ENCODE data around the gene RIBC2.
"Not testable (repeated sequence)": the region's sequence is repeated elsewhere in the genome, so short reads cannot be mapped to it uniquely, and the experiment has no call there.

The RIBC2 gene

DNA sequence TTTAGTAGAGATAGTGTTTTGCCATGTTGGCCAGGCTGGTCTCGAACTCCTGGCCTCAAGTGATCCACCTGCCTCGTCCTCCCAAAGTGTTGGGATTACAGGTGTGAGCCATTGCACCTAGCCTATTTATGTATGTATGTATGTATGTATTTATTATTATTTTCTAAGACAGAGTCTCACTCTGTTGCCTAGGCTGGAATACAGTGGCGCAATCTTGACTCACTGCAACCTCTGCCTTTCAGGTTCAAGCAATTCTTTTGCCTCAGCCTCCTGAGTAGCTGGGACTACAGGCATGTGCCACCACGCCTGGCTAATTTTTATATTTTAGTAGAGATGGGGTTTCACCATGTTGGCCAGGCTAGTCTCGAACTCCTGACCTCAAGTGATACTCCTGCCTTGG lies 35.9 kb downstream of the RIBC2 start:
- H3K9me3 Mint-ChIP-seq; H3K4me1 Mint-ChIP-seq (ENCODE audit: low read depth); H3K36me3 Mint-ChIP-seq (ENCODE audit: low read depth); H3K27me3 Mint-ChIP-seq (ENCODE audit: low read depth); H3K27ac Mint-ChIP-seq; H3K4me3 Mint-ChIP-seq: not testable (repeated sequence)

GRCh38 chr22:45450101-45450785 lies 36.8 kb downstream of the RIBC2 start:
- Mint-ChIP-seq H3K27ac (no peak overlapping the region), H3K4me1 (ENCODE audit: low read depth) (no peaks in the 10 kb centered on the region), H3K4me3 (no peak overlapping the region), H3K9me3 (no peaks in the 10 kb centered on the region), H3K36me3 (ENCODE audit: low read depth) (no peaks in the 10 kb centered on the region), H3K27me3 (ENCODE audit: low read depth) (no peaks in the 10 kb centered on the region)

DNA sequence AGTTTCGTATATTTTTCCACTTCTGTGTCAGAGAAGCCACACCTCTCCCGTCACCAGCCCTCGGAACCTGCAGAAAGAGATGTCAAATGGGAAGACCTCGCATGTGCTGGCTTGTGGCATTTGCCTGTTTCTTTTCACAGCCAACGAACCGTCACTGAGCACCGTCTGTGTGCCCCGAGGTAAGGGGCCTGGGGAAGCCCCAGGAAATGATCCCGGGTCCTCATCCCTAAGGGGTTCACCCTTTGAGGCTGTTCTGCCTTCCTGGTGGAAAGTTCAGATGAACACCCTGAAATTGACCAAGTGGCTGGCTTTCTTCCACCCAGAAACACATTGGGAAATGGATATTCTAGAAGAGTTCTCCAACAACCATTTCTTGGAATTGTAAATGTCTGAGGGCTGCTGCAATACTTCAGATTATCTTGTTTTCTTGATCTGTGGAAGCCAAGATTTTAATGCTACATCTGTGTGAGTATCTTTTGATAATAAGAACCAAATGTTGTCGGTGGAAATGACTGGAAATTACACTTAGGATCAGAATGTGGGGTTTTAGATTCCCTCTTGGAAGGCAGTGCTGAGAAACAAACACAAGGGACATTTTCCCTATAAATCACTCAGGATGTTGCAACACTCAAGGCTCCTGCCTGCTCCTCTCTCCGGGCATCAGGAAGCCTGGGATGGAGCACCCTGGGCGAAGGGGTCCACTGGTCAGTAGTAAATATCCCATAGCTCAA lies 37.6 kb downstream of the RIBC2 start:
- Mint-ChIP-seq H3K27me3 (ENCODE audit: low read depth) (no peaks in the 10 kb centered on the region), H3K36me3 (ENCODE audit: low read depth) (no peaks in the 10 kb centered on the region), H3K4me3 (no peak overlapping the region), H3K9me3 (no peaks in the 10 kb centered on the region), H3K4me1 (ENCODE audit: low read depth) (no peaks in the 10 kb centered on the region), H3K27ac (no peak overlapping the region)

GRCh38 chr22:45451972-45452371 lies 38.5 kb downstream of the RIBC2 start:
- Mint-ChIP-seq H3K9me3 (no peaks in the 10 kb centered on the region), H3K4me3 (no peak overlapping the region), H3K36me3 (ENCODE audit: low read depth) (no peaks in the 10 kb centered on the region), H3K27ac (no peak overlapping the region), H3K27me3 (ENCODE audit: low read depth) (no peaks in the 10 kb centered on the region), H3K4me1 (ENCODE audit: low read depth) (no peaks in the 10 kb centered on the region)

- H3K9me3 Mint-ChIP-seq: no peaks in the 10 kb centered on the region
- H3K4me1 Mint-ChIP-seq (ENCODE audit: low read depth): no peaks in the 10 kb centered on the region
- H3K27ac Mint-ChIP-seq: no peak overlapping the region
These were observed 39.3 kb downstream of the RIBC2 start for GRCh38 chr22:45452565-45453379.

DNA sequence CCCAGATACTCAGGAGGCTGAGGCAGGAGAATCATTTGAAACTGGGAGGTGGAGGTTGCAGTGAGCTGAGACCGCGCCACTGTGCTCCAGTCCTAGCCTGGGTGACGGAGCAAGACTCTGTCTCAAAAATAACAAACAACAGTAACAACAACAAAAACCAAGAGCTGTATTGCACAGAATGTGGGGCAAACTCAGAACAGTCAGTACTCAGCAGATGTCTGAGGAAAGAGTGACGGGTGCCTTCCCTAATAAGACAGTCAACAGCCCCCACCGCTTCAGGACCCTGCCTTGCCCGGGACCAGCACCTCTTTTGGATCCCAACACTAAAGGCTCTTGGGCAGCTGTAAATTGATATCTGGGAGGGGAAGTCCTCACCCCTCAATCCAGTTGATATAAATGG lies 40.3 kb downstream of the RIBC2 start:
- Mint-ChIP-seq H3K36me3 (ENCODE audit: low read depth) (no peaks in the 10 kb centered on the region), H3K27ac (no peak overlapping the region), H3K4me3 (no peak overlapping the region), H3K4me1 (ENCODE audit: low read depth) (no peaks in the 10 kb centered on the region), H3K9me3 (no peaks in the 10 kb centered on the region), H3K27me3 (ENCODE audit: low read depth) (no peaks in the 10 kb centered on the region)

More at GRCh38 chr22:45452565-45453379, 39.3 kb downstream of the RIBC2 start:
- Mint-ChIP-seq H3K27me3 (ENCODE audit: low read depth) (no peaks in the 10 kb centered on the region), H3K4me3 (no peak overlapping the region), H3K36me3 (ENCODE audit: low read depth) (no peaks in the 10 kb centered on the region)

- Mint-ChIP-seq H3K4me1 (ENCODE audit: low read depth) (no peaks in the 10 kb centered on the region), H3K27me3 (ENCODE audit: low read depth) (no peaks in the 10 kb centered on the region), H3K36me3 (ENCODE audit: low read depth) (no peaks in the 10 kb centered on the region), H3K4me3 (no peak overlapping the region), H3K27ac (no peak overlapping the region), H3K9me3 (no peaks in the 10 kb centered on the region)
These were observed 40.8 kb downstream of the RIBC2 start for GRCh38 chr22:45454275-45454674.

DNA sequence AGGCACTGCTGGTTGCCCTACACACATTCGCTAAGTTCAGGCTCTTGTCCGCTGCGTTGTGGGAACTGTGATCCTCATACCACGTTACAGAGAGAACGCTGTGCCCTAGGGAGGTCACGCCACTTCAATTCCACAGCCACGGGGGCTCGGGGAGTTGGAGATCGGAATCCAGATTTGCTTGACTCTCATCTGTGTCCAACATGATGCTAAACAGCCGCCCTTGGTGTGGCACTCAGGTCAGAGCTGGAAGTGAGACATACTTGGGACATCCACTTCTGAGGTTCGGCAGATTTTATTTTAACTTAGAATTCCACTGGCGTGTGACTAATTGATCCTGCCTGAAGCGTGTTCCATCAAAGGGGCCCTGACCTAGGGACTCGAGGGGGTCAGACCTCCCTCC lies 41.7 kb downstream of the RIBC2 start:
- H3K4me1 Mint-ChIP-seq (ENCODE audit: low read depth): no peaks in the 10 kb centered on the region
- H3K4me3 Mint-ChIP-seq: no peak overlapping the region
- no peaks in the 10 kb centered on the region for H3K36me3 Mint-ChIP-seq (ENCODE audit: low read depth)
- no peaks in the 10 kb centered on the region for H3K9me3 Mint-ChIP-seq
- H3K27ac Mint-ChIP-seq: no peak overlapping the region
- H3K27me3 Mint-ChIP-seq (ENCODE audit: low read depth): no peaks in the 10 kb centered on the region

DNA sequence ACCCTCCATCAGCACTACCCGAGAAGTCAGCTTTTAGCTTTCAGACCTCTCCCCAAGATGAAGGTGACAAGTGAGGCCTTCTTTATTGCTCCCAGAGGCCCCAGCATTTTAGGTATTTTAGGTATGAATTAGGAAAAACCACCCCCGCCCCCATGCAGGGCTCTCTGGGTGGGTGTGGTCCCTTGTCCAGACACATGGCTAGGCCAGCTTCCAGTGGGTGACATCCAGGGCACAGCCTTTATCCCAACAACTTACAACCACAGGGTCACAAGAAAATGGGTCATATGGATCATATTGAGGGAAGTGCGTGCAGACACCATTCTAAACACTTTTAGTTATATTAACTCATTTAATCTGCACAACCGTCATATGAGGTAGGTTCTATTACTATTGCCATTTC lies 42.1 kb downstream of the RIBC2 start:
- Mint-ChIP-seq H3K9me3 (no peaks in the 10 kb centered on the region), H3K27me3 (ENCODE audit: low read depth) (no peaks in the 10 kb centered on the region), H3K4me1 (ENCODE audit: low read depth) (no peaks in the 10 kb centered on the region), H3K4me3 (no peak overlapping the region), H3K36me3 (ENCODE audit: low read depth) (no peaks in the 10 kb centered on the region), H3K27ac (no peak overlapping the region)

DNA sequence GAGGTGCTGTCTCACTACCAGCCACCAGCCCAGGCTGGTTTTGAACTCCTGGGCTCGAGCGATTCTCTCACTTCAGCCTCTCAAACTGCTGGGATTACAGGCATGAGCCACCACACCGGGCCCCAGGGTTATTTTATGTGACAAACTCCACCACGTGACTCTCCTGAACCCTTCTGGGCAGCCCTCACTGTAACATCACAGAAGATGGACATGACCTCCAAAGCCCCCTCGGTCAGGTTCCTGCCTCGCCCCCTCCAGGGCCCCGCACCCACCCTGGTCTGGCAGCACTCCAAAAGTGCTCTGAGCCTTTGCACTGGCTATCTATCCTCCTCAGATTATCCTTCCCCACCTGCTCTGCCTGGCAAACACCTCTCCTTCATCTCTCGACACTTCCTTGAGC lies 43.3 kb downstream of the RIBC2 start:
- Mint-ChIP-seq H3K4me1 (ENCODE audit: low read depth) (no peaks in the 10 kb centered on the region), H3K4me3 (no peak overlapping the region), H3K9me3 (no peaks in the 10 kb centered on the region), H3K27me3 (ENCODE audit: low read depth) (no peaks in the 10 kb centered on the region), H3K27ac (no peak overlapping the region), H3K36me3 (ENCODE audit: low read depth) (no peaks in the 10 kb centered on the region)

DNA sequence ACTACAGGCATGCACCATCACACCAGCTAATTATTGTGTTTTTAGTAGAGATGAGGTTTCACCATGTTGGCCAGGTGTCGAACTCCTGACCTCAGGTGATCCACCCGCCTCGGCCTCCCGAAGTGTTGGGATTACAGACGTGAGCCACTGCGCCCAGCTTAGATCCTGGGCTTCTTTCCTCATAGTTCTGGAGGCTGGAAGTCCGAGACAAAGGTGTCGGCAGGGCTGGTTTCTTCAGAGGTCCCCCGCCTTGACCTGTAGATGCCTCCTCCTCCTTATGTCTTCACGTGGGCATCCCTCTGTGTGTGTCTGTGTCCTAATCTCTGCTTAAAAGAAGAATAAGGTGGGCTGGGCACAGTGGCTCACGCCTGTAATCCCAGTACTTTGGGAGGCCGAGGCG lies 45.0 kb downstream of the RIBC2 start:
- H3K4me3 Mint-ChIP-seq: no peak overlapping the region
- no peaks in the 10 kb centered on the region for H3K27me3 Mint-ChIP-seq (ENCODE audit: low read depth)
- no peaks in the 10 kb centered on the region for H3K9me3 Mint-ChIP-seq

DNA sequence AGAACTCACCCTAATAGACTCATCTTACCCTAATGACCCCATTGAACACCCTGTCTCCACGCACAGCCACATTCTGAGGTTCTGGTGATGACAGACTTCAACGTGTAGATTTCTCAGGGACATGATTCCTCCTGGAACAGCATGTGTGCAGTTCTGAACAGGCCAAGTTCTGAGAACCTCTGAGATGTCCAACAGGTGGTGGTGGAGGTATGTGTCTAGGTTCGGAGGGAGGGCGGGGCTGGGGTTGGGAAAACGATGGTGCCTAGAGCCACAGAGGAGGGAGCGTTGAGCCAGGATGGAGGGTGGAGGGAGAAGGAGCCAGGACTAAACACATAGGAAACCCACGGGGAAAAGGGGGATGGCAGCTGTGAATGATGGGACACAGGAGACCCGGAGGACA lies 45.7 kb downstream of the RIBC2 start:
- H3K27ac Mint-ChIP-seq: no peak overlapping the region
- no peaks in the 10 kb centered on the region for H3K4me1 Mint-ChIP-seq (ENCODE audit: low read depth)
- H3K27me3 Mint-ChIP-seq (ENCODE audit: low read depth): no peaks in the 10 kb centered on the region
- no peaks in the 10 kb centered on the region for H3K9me3 Mint-ChIP-seq
- H3K36me3 Mint-ChIP-seq (ENCODE audit: low read depth): no peaks in the 10 kb centered on the region
- no peak overlapping the region for H3K4me3 Mint-ChIP-seq

More for the DNA sequence above, 45.0 kb downstream of the RIBC2 start:
- Mint-ChIP-seq H3K4me1 (ENCODE audit: low read depth) (no peaks in the 10 kb centered on the region), H3K27ac (no peak overlapping the region), H3K36me3 (ENCODE audit: low read depth) (no peaks in the 10 kb centered on the region)

DNA sequence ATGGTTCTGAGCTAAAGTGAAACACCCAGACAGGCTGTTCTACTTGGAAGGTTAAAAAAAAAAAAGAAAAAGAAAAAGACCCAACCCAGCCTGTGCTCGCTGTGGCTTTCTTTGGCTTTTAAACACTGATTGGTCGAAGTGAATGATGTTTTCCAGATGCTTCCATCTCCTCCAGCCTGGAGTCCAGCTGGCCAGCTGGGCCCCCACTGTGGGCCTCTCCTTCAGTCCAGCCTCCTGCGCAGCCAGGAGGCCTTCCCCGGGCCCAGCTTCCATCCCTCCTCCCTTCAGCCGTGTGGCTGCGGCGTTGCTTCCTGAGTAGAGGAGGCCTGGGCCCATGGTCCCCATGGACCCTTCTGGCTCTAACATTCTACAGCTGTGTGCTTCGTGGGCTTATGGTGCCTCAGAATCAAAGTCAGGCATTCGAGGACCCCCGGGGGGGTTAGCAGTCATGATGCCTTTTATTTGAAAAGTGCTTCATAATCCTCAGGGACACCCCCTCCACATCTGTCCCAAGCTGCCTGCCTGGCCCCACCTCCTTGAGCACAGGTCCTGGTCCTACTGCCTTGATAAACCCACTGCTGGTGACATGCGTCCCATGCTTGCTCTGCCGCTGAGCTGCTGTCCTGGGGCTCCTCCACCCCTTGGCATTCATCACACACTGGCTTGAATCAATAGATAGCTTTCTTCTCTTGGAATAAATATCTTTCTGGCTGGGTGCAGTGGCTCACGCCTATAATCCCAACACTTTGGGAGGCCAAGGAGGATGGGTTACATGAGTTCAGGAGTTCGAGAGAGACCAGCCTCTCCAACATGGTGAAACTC lies 47.0 kb downstream of the RIBC2 start:
- Mint-ChIP-seq H3K4me1 (ENCODE audit: low read depth) (no peaks in the 10 kb centered on the region), H3K9me3 (no peaks in the 10 kb centered on the region), H3K27me3 (ENCODE audit: low read depth) (peaks cover 4% of the 10 kb centered on the region), H3K4me3 (no peak overlapping the region), H3K27ac (no peak overlapping the region), H3K36me3 (ENCODE audit: low read depth) (no peaks in the 10 kb centered on the region)

- H3K4me1 Mint-ChIP-seq (ENCODE audit: low read depth): no peaks in the 10 kb centered on the region
These were observed 48.7 kb downstream of the RIBC2 start for GRCh38 chr22:45462034-45462655.

More at GRCh38 chr22:45462034-45462655, 48.7 kb downstream of the RIBC2 start:
- no peak overlapping the region for H3K4me3 Mint-ChIP-seq
- H3K9me3 Mint-ChIP-seq: no peaks in the 10 kb centered on the region
- no peak overlapping the region for H3K27ac Mint-ChIP-seq
- H3K36me3 Mint-ChIP-seq (ENCODE audit: low read depth): no peaks in the 10 kb centered on the region
- peaks cover 4% of the 10 kb centered on the region for H3K27me3 Mint-ChIP-seq (ENCODE audit: low read depth)

Data from T-helper 1 cell treated with Interleukin-12 subunit alpha and Interleukin-12 subunit beta and Interleukin-4 antibody, amounts not matched to agents 30 μg/mL and 1 μg/mL, for 36 hours (primary cell).